HepG2 (cell line): ENCODE measurements around the gene FABP1. TPM values are rescaled to one million over a fixed set of nuclear protein-coding genes. Genes with fewer than 3 reads are reported as not detected.

Experiments
- AHR ChIP-seq: IDR thresholded peaks from 2 replicates; pipeline ENCODE4 v1.6.1; 2018; ENCODE audit warnings: missing genetic modification reagents, missing compliant biosample characterization
- HDAC2 ChIP-seq: sonication (generic); formaldehyde crosslinking; IDR thresholded peaks from 2 replicates; pipeline ENCODE4 v1.4.0; 2020; ENCODE audit warnings: missing genetic modification reagents
- IRX3 ChIP-seq: sonication (generic); formaldehyde crosslinking; IDR thresholded peaks from 2 replicates; pipeline ENCODE4 v1.8.1; 2023; ENCODE audit warnings: mild to moderate bottlenecking, low read depth, missing genetic modification reagents, borderline replicate concordance
- MED1 ChIP-seq: sonication (generic); formaldehyde crosslinking; IDR thresholded peaks from 2 replicates; pipeline ENCODE4 v1.4.0; 2020; ENCODE audit warnings: missing genetic modification reagents
- MED8 ChIP-seq: sonication (generic); formaldehyde crosslinking; IDR thresholded peaks from 2 replicates; pipeline ENCODE4 v1.8.1; 2023; ENCODE audit warnings: mild to moderate bottlenecking, missing genetic modification reagents; ENCODE audit not compliant: insufficient replicate concordance
- PAF1 ChIP-seq: IDR thresholded peaks from 2 replicates; pipeline ENCODE4 v1.6.1; 2016; ENCODE audit warnings: missing genetic modification reagents, missing compliant biosample characterization
- POLR2G ChIP-seq: fragments of 200-400 bp; formaldehyde crosslinking; IDR thresholded peaks from 2 replicates; pipeline ENCODE4 v1.6.1; 2018; ENCODE audit warnings: mild to moderate bottlenecking, low read depth, low read length, moderate library complexity
- REPIN1 ChIP-seq: sonication (generic); formaldehyde crosslinking; IDR thresholded peaks from 2 replicates; pipeline ENCODE4 v1.8.0; 2022; ENCODE audit warnings: missing genetic modification reagents, low read depth, mild to moderate bottlenecking, borderline replicate concordance
- SALL1 ChIP-seq: sonication (generic); formaldehyde crosslinking; IDR thresholded peaks from 2 replicates; pipeline ENCODE4 v1.8.0; 2022; ENCODE audit warnings: mild to moderate bottlenecking, missing genetic modification reagents
- SRY ChIP-seq: sonication (generic); formaldehyde crosslinking; IDR thresholded peaks from 2 replicates; pipeline ENCODE4 v1.8.0; 2022; ENCODE audit warnings: mild to moderate bottlenecking, missing genetic modification reagents
- TARDBP ChIP-seq: sonication (generic); formaldehyde crosslinking; IDR thresholded peaks from 2 replicates; pipeline ENCODE4 v1.8.0; 2022; ENCODE audit warnings: mild to moderate bottlenecking, missing genetic modification reagents
- ZNF143 ChIP-seq: sonication (generic); formaldehyde crosslinking; IDR thresholded peaks from 2 replicates; pipeline ENCODE4 v1.4.0; 2020; ENCODE audit warnings: missing genetic modification reagents
- ZNF607 ChIP-seq: sonication (generic); formaldehyde crosslinking; IDR thresholded peaks from 2 replicates; pipeline ENCODE4 v1.5.1; 2020; ENCODE audit warnings: missing genetic modification reagents, mild to moderate bottlenecking, borderline replicate concordance
- ZNF709 ChIP-seq: sonication (generic); formaldehyde crosslinking; IDR thresholded peaks from 2 replicates; pipeline ENCODE4 v1.5.0; 2020; ENCODE audit warnings: mild to moderate bottlenecking, missing genetic modification reagents
- ZNF75D ChIP-seq: sonication (generic); formaldehyde crosslinking; IDR thresholded peaks from 2 replicates; pipeline ENCODE4 v1.8.1; 2023; ENCODE audit warnings: missing genetic modification reagents, mild to moderate bottlenecking, borderline replicate concordance
- polyA plus RNA-seq, 8 experiments: library from polyadenylated mRNA; depleted of rRNA in 3 of 8; stranded (reverse) in 7 of 8; unstranded in 1 of 8; fragments of >200 nt; fragmentation: Illumina TruSeq in 4 of 8; extraction: Trizol in 4 of 8; gene quantifications; 2 replicates each; pipeline versions ENCODE4 v1.2.1 to v1.2.3, GENCODE V29; 2011 to 2016; ENCODE audit warnings: low read depth in 4 of 8, missing spikeins in 1 of 8, mixed read lengths in 1 of 8; ENCODE audit not compliant: insufficient read depth in 1 of 8
- total RNA-seq, 5 experiments: library from RNA; depleted of rRNA; stranded (reverse); fragments of >200 nt; fragmentation: Illumina TruSeq; extraction: Trizol; gene quantifications; 2 replicates each; pipeline ENCODE4 v1.2.3, GENCODE V29; 2016; ENCODE audit warnings: low read depth in 1 of 5
- TF ChIP-seq, protein P1 (sequence below): sonication (generic); formaldehyde crosslinking; IDR thresholded peaks from 2 replicates; pipeline ENCODE4; 2020; ENCODE audit warnings: missing genetic modification reagents, mild to moderate bottlenecking, borderline replicate concordance
- TF ChIP-seq, protein P2 (sequence below): sonication (generic); formaldehyde crosslinking; IDR thresholded peaks from 2 replicates; pipeline ENCODE4 v1.5.0; 2020; ENCODE audit warnings: missing genetic modification reagents
- TF ChIP-seq, protein P3 (sequence below): sonication (generic); formaldehyde crosslinking; IDR thresholded peaks from 2 replicates; pipeline ENCODE4 v1.4.0; 2020; ENCODE audit warnings: mild to moderate bottlenecking, missing genetic modification reagents
- TF ChIP-seq, protein P4 (sequence below), 2 experiments: IDR thresholded peaks; 2 replicates each; pipeline ENCODE4 v1.6.1; 2011 to 2012; ENCODE audit warnings: low read length in 2 of 2, borderline replicate concordance in 1 of 2, low read depth in 1 of 2, mild to moderate bottlenecking in 1 of 2, moderate library complexity in 1 of 2

FABP1 gene
- total and polyA plus RNA-seq, 2 of the 13 experiments (the other 11 are each of a cell fraction or from before 2014, with no cell fraction given) = 644 to 1,608 TPM

DNA sequence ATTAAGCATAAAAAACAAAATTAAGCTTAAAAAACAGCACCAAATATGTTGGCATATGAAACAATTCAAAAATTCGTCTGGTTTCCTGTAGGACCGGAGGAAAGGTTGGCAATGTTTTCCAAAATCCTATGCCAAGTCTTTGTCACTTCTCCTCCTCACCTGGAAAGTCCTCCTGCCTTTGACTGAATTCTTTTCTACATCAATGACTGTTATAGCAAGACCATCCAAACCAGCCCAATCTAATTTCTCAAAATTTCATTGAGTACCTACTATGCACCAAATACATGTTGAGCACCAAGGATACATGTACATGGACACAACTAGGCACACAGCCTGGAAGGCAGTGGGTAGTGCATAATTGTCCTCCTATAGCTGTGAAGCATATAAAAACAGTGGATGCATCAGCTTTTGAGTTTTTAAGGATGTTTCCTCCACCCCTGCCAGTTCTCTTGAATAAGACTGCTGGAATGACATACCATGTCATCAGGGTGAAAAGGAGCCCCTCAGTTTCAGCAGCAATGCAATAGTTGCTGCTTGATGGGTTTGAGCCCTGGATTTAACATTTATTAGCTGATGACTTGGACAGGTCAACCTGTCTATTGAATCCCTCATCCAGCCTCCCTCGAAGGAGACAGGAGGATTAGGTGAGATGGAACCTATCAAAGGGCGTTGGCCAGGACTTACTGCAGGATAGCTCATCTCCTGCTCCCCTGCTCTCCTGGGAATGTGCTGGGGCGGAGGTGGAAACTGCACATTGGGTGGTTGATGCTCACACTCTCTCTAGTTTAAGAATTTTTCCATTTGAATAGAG lies 4.5 kb downstream of the FABP1 start (continued):
- TF ChIP-seq, protein P1, sequence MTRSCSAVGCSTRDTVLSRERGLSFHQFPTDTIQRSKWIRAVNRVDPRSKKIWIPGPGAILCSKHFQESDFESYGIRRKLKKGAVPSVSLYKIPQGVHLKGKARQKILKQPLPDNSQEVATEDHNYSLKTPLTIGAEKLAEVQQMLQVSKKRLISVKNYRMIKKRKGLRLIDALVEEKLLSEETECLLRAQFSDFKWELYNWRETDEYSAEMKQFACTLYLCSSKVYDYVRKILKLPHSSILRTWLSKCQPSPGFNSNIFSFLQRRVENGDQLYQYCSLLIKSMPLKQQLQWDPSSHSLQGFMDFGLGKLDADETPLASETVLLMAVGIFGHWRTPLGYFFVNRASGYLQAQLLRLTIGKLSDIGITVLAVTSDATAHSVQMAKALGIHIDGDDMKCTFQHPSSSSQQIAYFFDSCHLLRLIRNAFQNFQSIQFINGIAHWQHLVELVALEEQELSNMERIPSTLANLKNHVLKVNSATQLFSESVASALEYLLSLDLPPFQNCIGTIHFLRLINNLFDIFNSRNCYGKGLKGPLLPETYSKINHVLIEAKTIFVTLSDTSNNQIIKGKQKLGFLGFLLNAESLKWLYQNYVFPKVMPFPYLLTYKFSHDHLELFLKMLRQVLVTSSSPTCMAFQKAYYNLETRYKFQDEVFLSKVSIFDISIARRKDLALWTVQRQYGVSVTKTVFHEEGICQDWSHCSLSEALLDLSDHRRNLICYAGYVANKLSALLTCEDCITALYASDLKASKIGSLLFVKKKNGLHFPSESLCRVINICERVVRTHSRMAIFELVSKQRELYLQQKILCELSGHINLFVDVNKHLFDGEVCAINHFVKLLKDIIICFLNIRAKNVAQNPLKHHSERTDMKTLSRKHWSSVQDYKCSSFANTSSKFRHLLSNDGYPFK (CRISPR knock-in tag) = 0 out of 2 replicates have a peak, but pooled peaks have one; percentile 19
- TF ChIP-seq, protein P2, sequence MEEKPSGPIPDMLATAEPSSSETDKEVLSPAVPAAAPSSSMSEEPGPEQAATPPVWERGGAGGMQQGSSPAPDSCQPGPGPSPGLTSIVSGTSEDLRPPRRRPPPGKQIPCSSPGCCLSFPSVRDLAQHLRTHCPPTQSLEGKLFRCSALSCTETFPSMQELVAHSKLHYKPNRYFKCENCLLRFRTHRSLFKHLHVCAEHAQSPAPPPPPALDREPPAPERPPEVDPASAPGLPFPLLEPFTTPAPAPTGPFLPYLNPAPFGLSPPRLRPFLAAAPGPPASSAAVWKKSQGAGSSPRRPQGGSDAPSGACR = 0 out of 2 replicates have a peak, but pooled peaks have one; percentile 21
- TF ChIP-seq ZNF143 (CRISPR knock-in tag) (no peak), HDAC2 (peak; percentile 44; the same call in 1 of the 2 replicates), AHR (CRISPR knock-in tag) (no peak), ZNF75D (CRISPR knock-in tag) (no peak), SALL1 (CRISPR knock-in tag) (peak; percentile 39), REPIN1 (CRISPR knock-in tag) (0 out of 2 replicates have a peak, but pooled peaks have one; percentile 30), POLR2G (peak; percentile 81), PAF1 (peak; percentile 73), MED8 (CRISPR knock-in tag) (no peak), ZNF607 (CRISPR knock-in tag) (0 out of 2 replicates have a peak, but pooled peaks have one; percentile 17), IRX3 (peak; percentile 22; the same call in 1 of the 2 replicates), TARDBP (CRISPR knock-in tag) (no peak; the same call in 1 of the 2 replicates), ZNF709 (CRISPR knock-in tag) (peak; percentile 28; the same call in 1 of the 2 replicates), MED1 (CRISPR knock-in tag) (peak; percentile 8; the same call in 1 of the 2 replicates), SRY (CRISPR knock-in tag) (0 out of 2 replicates have a peak, but pooled peaks have one; percentile 24)
- TF ChIP-seq, protein P3, sequence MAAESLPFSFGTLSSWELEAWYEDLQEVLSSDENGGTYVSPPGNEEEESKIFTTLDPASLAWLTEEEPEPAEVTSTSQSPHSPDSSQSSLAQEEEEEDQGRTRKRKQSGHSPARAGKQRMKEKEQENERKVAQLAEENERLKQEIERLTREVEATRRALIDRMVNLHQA (CRISPR knock-in tag) = no peak
- TF ChIP-seq, protein P4, sequence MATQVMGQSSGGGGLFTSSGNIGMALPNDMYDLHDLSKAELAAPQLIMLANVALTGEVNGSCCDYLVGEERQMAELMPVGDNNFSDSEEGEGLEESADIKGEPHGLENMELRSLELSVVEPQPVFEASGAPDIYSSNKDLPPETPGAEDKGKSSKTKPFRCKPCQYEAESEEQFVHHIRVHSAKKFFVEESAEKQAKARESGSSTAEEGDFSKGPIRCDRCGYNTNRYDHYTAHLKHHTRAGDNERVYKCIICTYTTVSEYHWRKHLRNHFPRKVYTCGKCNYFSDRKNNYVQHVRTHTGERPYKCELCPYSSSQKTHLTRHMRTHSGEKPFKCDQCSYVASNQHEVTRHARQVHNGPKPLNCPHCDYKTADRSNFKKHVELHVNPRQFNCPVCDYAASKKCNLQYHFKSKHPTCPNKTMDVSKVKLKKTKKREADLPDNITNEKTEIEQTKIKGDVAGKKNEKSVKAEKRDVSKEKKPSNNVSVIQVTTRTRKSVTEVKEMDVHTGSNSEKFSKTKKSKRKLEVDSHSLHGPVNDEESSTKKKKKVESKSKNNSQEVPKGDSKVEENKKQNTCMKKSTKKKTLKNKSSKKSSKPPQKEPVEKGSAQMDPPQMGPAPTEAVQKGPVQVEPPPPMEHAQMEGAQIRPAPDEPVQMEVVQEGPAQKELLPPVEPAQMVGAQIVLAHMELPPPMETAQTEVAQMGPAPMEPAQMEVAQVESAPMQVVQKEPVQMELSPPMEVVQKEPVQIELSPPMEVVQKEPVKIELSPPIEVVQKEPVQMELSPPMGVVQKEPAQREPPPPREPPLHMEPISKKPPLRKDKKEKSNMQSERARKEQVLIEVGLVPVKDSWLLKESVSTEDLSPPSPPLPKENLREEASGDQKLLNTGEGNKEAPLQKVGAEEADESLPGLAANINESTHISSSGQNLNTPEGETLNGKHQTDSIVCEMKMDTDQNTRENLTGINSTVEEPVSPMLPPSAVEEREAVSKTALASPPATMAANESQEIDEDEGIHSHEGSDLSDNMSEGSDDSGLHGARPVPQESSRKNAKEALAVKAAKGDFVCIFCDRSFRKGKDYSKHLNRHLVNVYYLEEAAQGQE (IDR thresholded peaks at IDR 0.05; ENCODE audit: borderline replicate concordance in 1 of 2, low read depth in 1 of 2, low read length in 2 of 2) = no peak
